Transverse colon (tissue), 4 donors: Measurements from ENCODE around the gene EMD.

ENCODE experiments used
- CTCF ChIP-seq, 5 experiments: fragments of 200-600 bp in 3 of 5; fragments of 450-650 bp in 2 of 5; sonication (generic) in 3 of 5; IDR thresholded peaks; 1 replicate in 2 of 5; 2 replicates in 3 of 5; pipeline ENCODE4 v1.5.1; 2016 to 2017; ENCODE audit warnings: antibody characterized with exemption in 5 of 5, inconsistent platforms in 3 of 5, mild to moderate bottlenecking in 2 of 5, moderate library complexity in 1 of 5
- POLR2A ChIP-seq: fragments of 450-650 bp; IDR thresholded peaks from one replicate; pipeline ENCODE4 v1.6.1; 2016; ENCODE audit warnings: antibody characterized with exemption, mild to moderate bottlenecking, moderate library complexity
- POLR2AphosphoS5 ChIP-seq, 3 donors: sonication (generic); formaldehyde crosslinking; IDR thresholded peaks; one replicate each; pipeline ENCODE4 v1.6.1; 2016; ENCODE audit warnings: antibody characterized with exemption in 3 of 3

DNA sequence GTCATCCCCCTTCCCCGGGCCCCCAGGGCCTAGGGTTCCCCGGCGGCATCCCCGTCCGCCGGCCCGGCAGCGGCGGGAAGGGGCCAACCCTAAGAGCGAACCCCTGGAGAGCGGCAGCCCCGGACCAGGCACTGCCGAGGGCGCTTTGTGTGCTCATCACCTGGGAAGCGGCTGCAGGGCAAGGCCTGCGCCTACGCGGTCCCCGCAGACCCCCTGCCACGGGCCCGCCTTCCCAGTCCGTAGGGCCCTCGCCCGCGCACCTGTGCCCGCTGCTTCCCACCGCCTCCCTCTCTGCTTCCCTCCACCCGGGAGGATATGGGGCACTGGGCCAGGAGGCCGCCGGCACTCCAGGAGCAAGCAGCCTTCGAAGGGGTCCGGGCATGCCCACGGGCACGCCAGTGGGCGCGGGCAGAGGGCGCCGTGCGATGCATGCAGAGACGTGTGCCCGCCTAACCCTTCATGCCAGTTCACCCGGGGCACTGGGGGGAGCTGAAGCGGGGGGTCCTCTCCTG is 7.2 kb upstream of the EMD start:
- TF ChIP-seq CTCF (IDR thresholded peaks at IDR 0.05) (no peak), POLR2A (no peak), POLR2AphosphoS5 (IDR thresholded peaks at IDR 0.05) (no peak)
